A549 (cell line): ENCODE data around the gene ZNF729. TPM values are rescaled to one million over a fixed set of nuclear protein-coding genes. Genes with fewer than 3 reads are reported as not detected.

Experiments used
- ATAC-seq, 2 experiments: fragments of 200-7000 bp in 1 of 2; fragments of >200 bp in 1 of 2; cut with Nextera tagmentation in 1 of 2; cut with Tn5 transposase in 1 of 2; 3 replicates each; pipeline versions ENCODE4 v1.8.0 to v1.9.1; 2018 to 2020; ENCODE audit warnings: mild to moderate bottlenecking in 1 of 2, moderate library complexity in 1 of 2
- CTCF ChIA-PET: fragments of 300-600 bp; sonication (Branson Sonifier 250); formaldehyde crosslinking; extraction: SDS; loops from one replicate; lab custom pipeline; 2021; ENCODE audit warnings: antibody characterized with exemption, inconsistent platforms; lab: Yijun Ruan, JAX
- POLR2A ChIA-PET: fragments of 350-600 bp; formaldehyde crosslinking; extraction: SDS; loops from one replicate; lab custom pipeline; 2021; ENCODE audit warnings: antibody characterized with exemption, inconsistent platforms; lab: Yijun Ruan, JAX
- DNase-seq, 2 experiments: peaks; one replicate each; pipeline versions ENCODE4 v3.0.0 to v3.0.0-alpha.2; 2011 to 2016; ENCODE audit warnings: low read depth in 1 of 2, low spot score in 1 of 2
- FAIRE-seq: peaks from 2 replicates; lab custom pipeline; 2011; peaks lifted over from hg19 to GRCh38; lab: Jason Lieb, UNC
- H3K27ac ChIP-seq, 2 experiments: fragments of >200 bp; sonication (Bioruptor Twin); formaldehyde crosslinking; 3 replicates each; pipeline ENCODE4 v1.5.1; 2016 to 2017
- H3K4me1 ChIP-seq: fragments of >200 bp; sonication (Bioruptor Twin); formaldehyde crosslinking; 3 replicates; pipeline ENCODE4 v1.6.1; 2016
- H3K4me2 ChIP-seq: fragments of >200 bp; sonication (Bioruptor Twin); formaldehyde crosslinking; 3 replicates; pipeline ENCODE4 v1.6.1; 2016
- H3K4me3 ChIP-seq: fragments of >200 bp; sonication (Bioruptor Twin); formaldehyde crosslinking; 3 replicates; pipeline ENCODE4 v1.5.1; 2016
- H3K9me3 ChIP-seq: fragments of >200 bp; sonication (Bioruptor Twin); formaldehyde crosslinking; 3 replicates; pipeline ENCODE4 v1.6.1; 2016
- BHLHE40 ChIP-seq: IDR thresholded peaks from 2 replicates; pipeline ENCODE4 v1.6.1; 2012; ENCODE audit warnings: low read depth, low read length, inconsistent platforms
- CEBPB ChIP-seq, 2 experiments: fragments of >200 bp in 1 of 2; sonication (Bioruptor Twin) in 1 of 2; formaldehyde crosslinking in 1 of 2; IDR thresholded peaks; 2 replicates each; pipeline ENCODE4 v1.6.1; 2012 to 2016
- ESRRA ChIP-seq: fragments of 150-350 bp; IDR thresholded peaks from 2 replicates; pipeline ENCODE4 v1.6.1; 2014; ENCODE audit warnings: mild to moderate bottlenecking, low read length, borderline replicate concordance
- FOSL2 ChIP-seq, 2 experiments: fragments of 450-650 bp in 1 of 2; fragments of >200 bp in 1 of 2; sonication (Bioruptor Twin) in 1 of 2; formaldehyde crosslinking; IDR thresholded peaks; 2 replicates each; pipeline versions ENCODE4 v1.5.0 to v1.6.1; 2016 to 2020; ENCODE audit warnings: mild to moderate bottlenecking in 1 of 2, moderate library complexity in 1 of 2
- GATA3 ChIP-seq: IDR thresholded peaks from 2 replicates; pipeline ENCODE4 v1.6.1; 2012; ENCODE audit warnings: borderline replicate concordance
- HOXA7 ChIP-seq: fragments of 250-450 bp; sonication (Bioruptor Pico); IDR thresholded peaks from 2 replicates; pipeline ENCODE4 v1.5.0; 2020; ENCODE audit warnings: mild to moderate bottlenecking, moderate library complexity
- HOXB5 ChIP-seq: fragments of 250-450 bp; sonication (Bioruptor Pico); IDR thresholded peaks from 2 replicates; pipeline ENCODE4 v1.5.0; 2020; ENCODE audit warnings: mild to moderate bottlenecking, moderate library complexity
- JUN ChIP-seq, 2 experiments: fragments of >200 bp; sonication (Bioruptor Twin); formaldehyde crosslinking; IDR thresholded peaks; 2 replicates in 1 of 2; 3 replicates in 1 of 2; pipeline ENCODE4 v1.6.1; 2016 to 2017
- JUNB ChIP-seq: fragments of >200 bp; sonication (Bioruptor Twin); formaldehyde crosslinking; IDR thresholded peaks from 2 replicates; pipeline ENCODE4 v1.6.1; 2016
- MAFK ChIP-seq: fragments of 450-650 bp; IDR thresholded peaks from 2 replicates; pipeline ENCODE4 v1.6.1; 2014; ENCODE audit not compliant: partially characterized antibody
- MYC ChIP-seq: IDR thresholded peaks from 2 replicates; pipeline ENCODE4 v1.6.1; 2012; ENCODE audit warnings: mild to moderate bottlenecking, inconsistent platforms, low read length, improper control_type of control experiment, borderline replicate concordance
- POLR2A ChIP-seq: IDR thresholded peaks from 2 replicates; pipeline ENCODE4 v1.6.1; 2012; ENCODE audit warnings: mild to moderate bottlenecking, low read length
- RAD21 ChIP-seq, 2 experiments: fragments of >200 bp in 1 of 2; sonication (Bioruptor Twin) in 1 of 2; formaldehyde crosslinking in 1 of 2; IDR thresholded peaks in 1 of 2; conservative IDR thresholded peaks in 1 of 2; 2 replicates in 1 of 2; 3 replicates in 1 of 2; pipeline ENCODE4 v1.6.1; 2012 to 2018; ENCODE audit warnings: inconsistent platforms in 1 of 2
- RCOR1 ChIP-seq: fragments of 150-350 bp; IDR thresholded peaks from 2 replicates; pipeline ENCODE4 v1.6.1; 2014; ENCODE audit warnings: antibody characterized with exemption, low read length, low read depth
- RFX5 ChIP-seq: fragments of 450-650 bp; IDR thresholded peaks from 2 replicates; pipeline ENCODE4 v1.7.1; 2014; ENCODE audit warnings: antibody characterized with exemption, mild to moderate bottlenecking, moderate library complexity
- RNF2 ChIP-seq: fragments of 200-600 bp; sonication (generic); IDR thresholded peaks from 2 replicates; pipeline ENCODE4 v1.6.1; 2016; ENCODE audit warnings: low read depth, mild to moderate bottlenecking, antibody characterized with exemption, moderate library complexity, borderline replicate concordance
- SMC3 ChIP-seq: fragments of >200 bp; sonication (Bioruptor Twin); formaldehyde crosslinking; IDR thresholded peaks from 3 replicates; pipeline ENCODE4 v1.6.1; 2018; ENCODE audit warnings: inconsistent platforms
- ZC3H11A ChIP-seq: fragments of 450-650 bp; IDR thresholded peaks from 2 replicates; pipeline ENCODE4 v1.6.1; 2014; ENCODE audit warnings: antibody characterized with exemption, mild to moderate bottlenecking
- ZFP36 ChIP-seq: fragments of 450-650 bp; IDR thresholded peaks from 2 replicates; pipeline ENCODE4 v1.6.1; 2014; ENCODE audit warnings: borderline replicate concordance; ENCODE audit not compliant: partially characterized antibody
- WGBS: methylation state at CpG from one replicate; pipeline ENCODE4 v1.1.6; 2017; ENCODE audit errors: missing lambda C conversion rate; 5-methylcytosine and 5-hydroxymethylcytosine counted together
- polyA plus RNA-seq, 4 experiments: library from polyadenylated mRNA; depleted of rRNA in 3 of 4; stranded (reverse); fragments of >200 nt; fragmentation: RNase III in 1 of 4; extraction: RNeasy Plus Mini Kit Qiagen cat#74134 plus additional on column Dnase treatment in 1 of 4; gene quantifications; 2 replicates in 3 of 4; 3 replicates in 1 of 4; pipeline ENCODE4 v1.2.3, GENCODE V29; 2011 to 2017
- TF ChIP-seq, protein P1 (sequence below): IDR thresholded peaks from 2 replicates; pipeline ENCODE4 v1.6.1; 2012
- TF ChIP-seq, protein P2 (sequence below): fragments of >200 bp; sonication (Bioruptor Twin); formaldehyde crosslinking; IDR thresholded peaks from 3 replicates; pipeline ENCODE4 v1.6.1; 2016
- TF ChIP-seq, protein P3 (sequence below): IDR thresholded peaks from 2 replicates; pipeline ENCODE4 v1.6.1; 2012
- TF ChIP-seq, protein P4 (sequence below): IDR thresholded peaks from 2 replicates; pipeline ENCODE4 v1.6.1; 2012; ENCODE audit warnings: low read depth, borderline replicate concordance
- TF ChIP-seq, protein P5 (sequence below): fragments of 250-450 bp; sonication (Bioruptor Pico); IDR thresholded peaks from 2 replicates; pipeline ENCODE4 v1.5.0; 2021; ENCODE audit warnings: mild to moderate bottlenecking, moderate library complexity, borderline replicate concordance

ZNF729 gene
- polyA plus RNA-seq, 2 of the 4 experiments (the other 2 are of a cell fraction) = not detected

DNA sequence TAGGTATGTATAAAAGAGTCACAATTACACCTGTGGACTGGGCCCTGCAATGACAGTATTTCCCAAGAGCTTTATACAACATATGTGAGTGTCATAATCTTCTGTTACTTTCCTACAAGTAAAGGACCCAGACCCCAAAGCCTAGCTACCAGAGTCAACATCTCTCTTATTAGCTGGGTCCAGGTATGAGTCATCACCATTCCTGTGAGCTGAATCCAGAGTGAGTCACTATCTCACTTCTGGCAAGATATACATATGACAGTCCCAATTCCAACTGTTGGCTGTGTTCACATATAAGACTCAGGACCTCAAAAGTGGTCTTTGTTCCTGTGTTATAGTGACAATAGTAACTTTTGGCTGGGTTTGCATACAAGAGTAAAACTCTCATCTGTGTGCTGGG lies 46.7 kb downstream of the ZNF729 start:
- Histone ChIP-seq H3K4me3 (no peak overlapping the region), H3K4me2 (no peak overlapping the region), H3K9me3 (peaks cover 66% of the 10 kb centered on the region), H3K4me1 (no peaks in the 10 kb centered on the region), H3K27ac (no peak overlapping the region)
- ATAC-seq = no peak
- TF ChIP-seq FOSL2 (IDR thresholded peaks at IDR 0.05) (no peak), FOSL2 (CRISPR knock-in tag; IDR thresholded peaks at IDR 0.05) (peak; percentile 69), RNF2 (no peak)
- no peak for DNase-seq
- POLR2A ChIA-PET = no interaction called here
- no peak for FAIRE-seq
- CTCF ChIA-PET = no interaction called here

DNA sequence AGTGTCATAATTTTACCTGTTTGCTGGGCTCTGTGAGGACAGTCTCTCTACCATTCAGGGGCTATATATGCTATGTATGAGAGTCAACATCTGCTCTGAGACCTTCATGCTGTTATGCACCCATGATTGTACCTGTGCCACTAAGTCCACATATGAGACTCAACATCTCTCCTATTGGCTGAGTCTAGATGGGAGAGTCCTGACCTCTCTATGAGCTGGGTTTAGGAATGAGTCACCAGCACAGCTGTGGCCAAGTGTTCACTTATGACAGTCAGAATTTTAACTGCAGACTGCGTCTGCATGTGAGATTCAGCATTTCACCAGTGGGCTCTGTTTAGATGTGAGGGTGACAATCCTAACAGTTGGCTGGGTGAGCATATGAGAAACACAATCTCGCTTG lies 49.5 kb downstream of the ZNF729 start:
- peaks cover 48% of the 10 kb centered on the region for H3K9me3 ChIP-seq
- 10% methylated on average over 2 of the region's 2 CpGs for WGBS
- H3K4me1 ChIP-seq = no peaks in the 10 kb centered on the region
- no peak for TF ChIP-seq RAD21 (conservative IDR thresholded peaks at IDR 0.05 in 1 of 2, IDR thresholded peaks at IDR 0.05 in 1 of 2)
- TF ChIP-seq, protein P1, sequence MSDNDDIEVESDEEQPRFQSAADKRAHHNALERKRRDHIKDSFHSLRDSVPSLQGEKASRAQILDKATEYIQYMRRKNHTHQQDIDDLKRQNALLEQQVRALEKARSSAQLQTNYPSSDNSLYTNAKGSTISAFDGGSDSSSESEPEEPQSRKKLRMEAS = no peak
- no peak for TF ChIP-seq HOXB5
- TF ChIP-seq MYC = no peak
- TF ChIP-seq GATA3 = no peak
- TF ChIP-seq MAFK = no peak
- TF ChIP-seq RNF2 = no peak
- TF ChIP-seq, protein P2, sequence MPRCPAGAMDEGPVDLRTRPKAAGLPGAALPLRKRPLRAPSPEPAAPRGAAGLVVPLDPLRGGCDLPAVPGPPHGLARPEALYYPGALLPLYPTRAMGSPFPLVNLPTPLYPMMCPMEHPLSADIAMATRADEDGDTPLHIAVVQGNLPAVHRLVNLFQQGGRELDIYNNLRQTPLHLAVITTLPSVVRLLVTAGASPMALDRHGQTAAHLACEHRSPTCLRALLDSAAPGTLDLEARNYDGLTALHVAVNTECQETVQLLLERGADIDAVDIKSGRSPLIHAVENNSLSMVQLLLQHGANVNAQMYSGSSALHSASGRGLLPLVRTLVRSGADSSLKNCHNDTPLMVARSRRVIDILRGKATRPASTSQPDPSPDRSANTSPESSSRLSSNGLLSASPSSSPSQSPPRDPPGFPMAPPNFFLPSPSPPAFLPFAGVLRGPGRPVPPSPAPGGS = no peak
- TF ChIP-seq HOXA7 (CRISPR knock-in tag) = no peak
- TF ChIP-seq, protein P3, sequence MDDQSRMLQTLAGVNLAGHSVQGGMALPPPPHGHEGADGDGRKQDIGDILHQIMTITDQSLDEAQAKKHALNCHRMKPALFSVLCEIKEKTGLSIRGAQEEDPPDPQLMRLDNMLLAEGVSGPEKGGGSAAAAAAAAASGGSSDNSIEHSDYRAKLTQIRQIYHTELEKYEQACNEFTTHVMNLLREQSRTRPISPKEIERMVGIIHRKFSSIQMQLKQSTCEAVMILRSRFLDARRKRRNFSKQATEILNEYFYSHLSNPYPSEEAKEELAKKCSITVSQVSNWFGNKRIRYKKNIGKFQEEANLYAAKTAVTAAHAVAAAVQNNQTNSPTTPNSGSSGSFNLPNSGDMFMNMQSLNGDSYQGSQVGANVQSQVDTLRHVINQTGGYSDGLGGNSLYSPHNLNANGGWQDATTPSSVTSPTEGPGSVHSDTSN = no peak
- no peak for TF ChIP-seq RFX5
- TF ChIP-seq ZC3H11A = no peak
- no peak for TF ChIP-seq JUN (IDR thresholded peaks at IDR 0.05)
- TF ChIP-seq SMC3 = no peak
- TF ChIP-seq JUNB = no peak
- TF ChIP-seq CEBPB (IDR thresholded peaks at IDR 0.05) = no peak
- TF ChIP-seq, protein P4, sequence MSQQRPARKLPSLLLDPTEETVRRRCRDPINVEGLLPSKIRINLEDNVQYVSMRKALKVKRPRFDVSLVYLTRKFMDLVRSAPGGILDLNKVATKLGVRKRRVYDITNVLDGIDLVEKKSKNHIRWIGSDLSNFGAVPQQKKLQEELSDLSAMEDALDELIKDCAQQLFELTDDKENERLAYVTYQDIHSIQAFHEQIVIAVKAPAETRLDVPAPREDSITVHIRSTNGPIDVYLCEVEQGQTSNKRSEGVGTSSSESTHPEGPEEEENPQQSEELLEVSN = no peak
- TF ChIP-seq ZFP36 = no peak
- TF ChIP-seq, all 56 proteins: peak for 0
- Histone ChIP-seq H3K4me2 (no peak overlapping the region), H3K4me3 (no peak overlapping the region), H3K27ac (no peak overlapping the region)
- ChIA-PET POLR2A (no interaction called here), CTCF (no interaction called here)
- FAIRE-seq (no peak), DNase-seq (no peak), ATAC-seq (no peak)

DNA sequence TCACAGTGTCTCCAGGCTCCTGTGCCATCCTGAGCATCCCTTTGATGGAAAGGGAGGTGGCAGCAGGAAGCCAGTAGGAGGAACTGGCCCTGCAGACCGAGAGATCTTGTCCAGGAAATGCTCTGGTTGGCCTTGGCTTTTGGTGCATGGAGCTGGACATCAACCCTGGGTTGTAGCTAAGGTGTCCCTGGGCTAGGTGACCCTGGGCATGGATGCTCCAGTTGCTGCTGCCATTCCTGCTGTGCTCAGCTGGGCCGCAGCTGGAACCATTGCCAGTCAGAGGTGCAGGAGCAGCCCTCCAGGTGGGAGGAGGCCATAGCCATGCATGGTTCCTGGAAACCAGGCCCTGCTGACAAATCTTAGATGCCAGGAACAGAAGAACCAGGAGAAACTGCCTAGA lies 68.4 kb downstream of the ZNF729 start:
- Histone ChIP-seq H3K4me1 (no peaks in the 10 kb centered on the region), H3K4me2 (no peak overlapping the region), H3K9me3 (peaks cover 32% of the 10 kb centered on the region; the same call in 2 of the 3 replicates), H3K4me3 (no peak overlapping the region), H3K27ac (no peak overlapping the region)
- ATAC-seq (no peak), FAIRE-seq (no peak), DNase-seq (no peak)
- CTCF ChIA-PET = no interaction called here
- POLR2A ChIA-PET = no interaction called here
- 0% methylated on average over 2 of the region's 2 CpGs for WGBS
- TF ChIP-seq, protein P5, sequence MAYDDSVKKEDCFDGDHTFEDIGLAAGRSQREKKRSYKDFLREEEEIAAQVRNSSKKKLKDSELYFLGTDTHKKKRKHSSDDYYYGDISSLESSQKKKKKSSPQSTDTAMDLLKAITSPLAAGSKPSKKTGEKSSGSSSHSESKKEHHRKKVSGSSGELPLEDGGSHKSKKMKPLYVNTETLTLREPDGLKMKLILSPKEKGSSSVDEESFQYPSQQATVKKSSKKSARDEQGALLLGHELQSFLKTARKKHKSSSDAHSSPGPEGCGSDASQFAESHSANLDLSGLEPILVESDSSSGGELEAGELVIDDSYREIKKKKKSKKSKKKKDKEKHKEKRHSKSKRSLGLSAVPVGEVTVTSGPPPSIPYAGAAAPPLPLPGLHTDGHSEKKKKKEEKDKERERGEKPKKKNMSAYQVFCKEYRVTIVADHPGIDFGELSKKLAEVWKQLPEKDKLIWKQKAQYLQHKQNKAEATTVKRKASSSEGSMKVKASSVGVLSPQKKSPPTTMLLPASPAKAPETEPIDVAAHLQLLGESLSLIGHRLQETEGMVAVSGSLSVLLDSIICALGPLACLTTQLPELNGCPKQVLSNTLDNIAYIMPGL (CRISPR knock-in tag) = no peak
- TF ChIP-seq BHLHE40 (no peak), FOSL2 (IDR thresholded peaks at IDR 0.05) (no peak), FOSL2 (CRISPR knock-in tag; IDR thresholded peaks at IDR 0.05) (no peak), RCOR1 (no peak), POLR2A (no peak), ESRRA (no peak), HOXA7 (CRISPR knock-in tag) (no peak)
- TF ChIP-seq, protein P4 = no peak
